Mucosa of stomach (tissue), 1 donor: ENCODE measurements around the gene NF2.

Experiments
- H3K27me3 ChIP-seq: one replicate; pipeline ENCODE4 v1.7.0; 2013; ENCODE audit warnings: mild to moderate bottlenecking, low read length; ENCODE audit not compliant: control insufficient read depth, insufficient read depth
- H3K36me3 ChIP-seq: one replicate; pipeline ENCODE4 v1.7.0; 2013; ENCODE audit warnings: low read length; ENCODE audit not compliant: control insufficient read depth, insufficient read depth
- H3K4me1 ChIP-seq: one replicate; pipeline ENCODE4 v1.7.0; 2013; ENCODE audit warnings: mild to moderate bottlenecking, low read length; ENCODE audit not compliant: control insufficient read depth, insufficient read depth
- H3K4me3 ChIP-seq: one replicate; pipeline ENCODE4 v1.7.0; 2013; ENCODE audit warnings: low read length
- H3K9ac ChIP-seq: one replicate; pipeline ENCODE4 v1.7.0; 2013; ENCODE audit warnings: mild to moderate bottlenecking, low read length, moderate library complexity
- H3K9me3 ChIP-seq: one replicate; pipeline ENCODE4 v1.7.0; 2013; ENCODE audit warnings: mild to moderate bottlenecking, low read length, moderate library complexity; ENCODE audit not compliant: control insufficient read depth
- donor health status: Pancreatic carcinoma.

Gene NF2

DNA sequence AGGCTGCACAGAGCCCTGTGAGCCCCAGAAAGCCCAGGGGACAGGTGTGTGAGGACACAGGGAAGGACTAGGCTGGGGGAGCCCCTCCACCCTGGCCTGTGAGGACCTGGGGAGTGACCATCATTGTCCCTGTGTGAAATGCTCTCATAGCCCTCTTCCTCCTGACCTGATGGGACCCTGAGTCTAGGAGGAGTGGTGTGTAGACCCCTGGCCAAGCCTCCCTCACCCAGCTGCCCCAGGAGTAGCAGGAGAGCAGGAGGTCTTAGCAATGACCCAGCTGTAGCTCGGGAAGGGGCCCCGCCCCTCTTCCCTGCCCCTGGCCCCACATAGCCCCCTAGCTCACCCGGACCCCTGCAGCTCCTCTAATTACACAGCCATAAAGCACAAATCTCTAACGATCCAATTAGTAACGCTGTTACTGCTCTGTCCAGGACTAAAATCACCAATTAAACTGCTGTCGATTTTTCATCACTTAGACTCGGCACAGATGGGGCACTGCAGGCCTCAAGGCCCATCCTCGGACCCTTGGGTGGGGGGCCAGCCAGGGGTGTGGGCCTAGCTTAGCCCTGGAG, 109.8 kb downstream of the NF2 start:
- H3K9ac ChIP-seq: no peak overlapping the region
- peaks cover 36% of the 10 kb centered on the region for H3K27me3 ChIP-seq
- H3K36me3 ChIP-seq: no peaks in the 10 kb centered on the region
- H3K4me1 ChIP-seq: no peaks in the 10 kb centered on the region
- H3K9me3 ChIP-seq: no peaks in the 10 kb centered on the region
- no peak overlapping the region for H3K4me3 ChIP-seq

DNA sequence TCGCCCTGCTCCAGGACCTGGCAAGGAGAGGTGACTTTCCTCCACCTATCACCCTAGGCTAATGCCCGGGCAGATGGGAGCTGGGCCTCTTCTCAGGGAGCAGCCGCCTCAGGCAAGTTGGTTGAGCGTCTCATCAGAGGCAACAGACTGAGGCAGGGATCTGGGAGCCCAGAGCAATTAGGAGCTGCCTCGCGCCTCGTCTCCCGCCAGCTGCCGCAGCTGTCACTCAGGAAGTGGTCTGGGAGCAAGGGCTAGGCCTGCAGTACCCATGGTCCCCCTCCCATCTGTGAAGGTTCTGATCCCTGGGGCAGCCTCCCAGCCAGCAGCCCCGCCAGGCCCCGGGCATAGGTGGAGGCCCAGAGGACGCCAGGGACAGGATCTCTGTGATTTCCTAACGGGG, 111.8 kb downstream of the NF2 start:
- Histone ChIP-seq H3K9ac (no peak overlapping the region), H3K4me1 (no peaks in the 10 kb centered on the region), H3K4me3 (no peak overlapping the region), H3K36me3 (no peaks in the 10 kb centered on the region), H3K9me3 (no peaks in the 10 kb centered on the region), H3K27me3 (peaks cover 50% of the 10 kb centered on the region)

DNA sequence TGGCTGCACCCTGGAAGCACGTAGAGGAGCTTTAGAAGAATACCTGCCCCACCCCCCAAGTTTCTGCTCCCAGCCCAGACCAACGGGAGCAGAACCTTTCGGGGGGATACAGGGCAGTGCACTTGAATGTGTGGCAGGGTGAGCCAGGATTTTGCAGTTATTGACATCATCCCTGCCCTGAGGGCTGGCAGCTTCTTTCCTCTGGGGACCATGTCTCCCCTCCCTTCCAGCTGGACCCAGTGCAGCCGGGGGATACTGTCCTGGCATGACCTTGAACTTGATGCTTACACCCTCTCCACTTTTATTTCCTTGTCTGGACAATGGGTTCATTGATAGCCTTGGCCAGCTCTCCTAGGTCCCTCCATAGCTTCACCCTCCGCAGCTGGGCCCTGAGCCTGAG, 112.3 kb downstream of the NF2 start:
- H3K36me3 ChIP-seq: no peaks in the 10 kb centered on the region
- no peak overlapping the region for H3K4me3 ChIP-seq
- no peaks in the 10 kb centered on the region for H3K9me3 ChIP-seq
- H3K4me1 ChIP-seq: no peaks in the 10 kb centered on the region
- H3K9ac ChIP-seq: no peak overlapping the region
- peaks cover 48% of the 10 kb centered on the region for H3K27me3 ChIP-seq

DNA sequence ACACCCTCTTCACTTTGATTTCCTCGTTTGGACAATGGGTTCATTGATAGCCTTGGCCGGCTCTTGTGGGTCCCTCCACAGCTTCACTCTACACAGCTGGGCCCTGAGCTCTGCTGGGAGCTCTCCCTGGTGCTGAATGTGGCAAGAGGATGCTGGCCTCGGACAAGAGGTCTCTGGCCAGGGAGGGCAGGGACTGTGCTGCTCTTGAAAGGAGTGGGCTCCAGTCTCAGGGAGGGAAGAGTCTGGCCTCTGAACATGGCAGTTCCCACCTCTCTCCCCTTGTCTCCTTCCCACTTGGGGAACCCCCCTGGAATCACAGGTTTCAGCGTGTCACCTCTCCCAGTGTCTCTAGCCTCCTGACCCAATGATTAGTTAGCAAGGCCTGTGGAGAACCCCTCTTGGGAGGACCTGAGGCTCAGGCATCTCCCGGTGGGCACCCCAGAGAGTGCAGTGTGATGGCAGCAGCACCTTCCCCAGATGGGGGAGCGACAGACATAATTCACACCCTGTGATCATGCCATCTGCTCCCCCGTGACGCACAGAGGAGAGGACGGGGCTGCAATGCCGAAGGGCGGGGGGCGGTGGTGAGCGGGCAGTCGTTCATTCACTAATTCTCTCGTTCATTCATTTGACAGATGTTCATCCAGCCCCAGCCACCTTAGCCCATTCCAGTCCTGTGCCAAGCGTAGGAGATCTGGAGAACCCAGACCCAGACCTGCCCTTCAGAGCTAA, 113.5 kb downstream of the NF2 start:
- Histone ChIP-seq H3K36me3 (no peaks in the 10 kb centered on the region), H3K9ac (no peak overlapping the region), H3K27me3 (peaks cover 61% of the 10 kb centered on the region), H3K4me1 (no peaks in the 10 kb centered on the region), H3K9me3 (no peaks in the 10 kb centered on the region), H3K4me3 (no peak overlapping the region)

DNA sequence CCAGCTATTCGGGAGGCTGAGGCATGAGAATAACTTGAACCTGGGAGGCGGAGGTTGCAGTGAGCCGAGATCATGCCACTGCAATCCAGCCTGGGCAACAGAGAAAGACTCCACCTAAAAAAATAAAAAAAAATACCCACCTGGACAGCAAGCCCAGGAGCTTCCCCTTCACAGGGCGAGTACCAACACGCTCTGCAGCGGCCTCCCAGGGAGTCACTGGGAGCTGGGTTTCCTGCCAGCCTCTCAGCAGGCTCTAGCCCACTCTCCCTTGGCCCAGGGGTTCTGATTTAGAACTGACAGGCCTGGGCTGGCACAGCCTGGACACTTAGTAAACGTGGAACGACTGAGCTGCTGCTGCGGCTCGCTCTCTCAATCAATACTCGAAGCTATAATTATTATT, 114.4 kb downstream of the NF2 start:
- Histone ChIP-seq H3K27me3 (peaks cover 67% of the 10 kb centered on the region), H3K9ac (no peak overlapping the region), H3K4me3 (no peak overlapping the region), H3K4me1 (no peaks in the 10 kb centered on the region), H3K36me3 (no peaks in the 10 kb centered on the region), H3K9me3 (no peaks in the 10 kb centered on the region)

DNA sequence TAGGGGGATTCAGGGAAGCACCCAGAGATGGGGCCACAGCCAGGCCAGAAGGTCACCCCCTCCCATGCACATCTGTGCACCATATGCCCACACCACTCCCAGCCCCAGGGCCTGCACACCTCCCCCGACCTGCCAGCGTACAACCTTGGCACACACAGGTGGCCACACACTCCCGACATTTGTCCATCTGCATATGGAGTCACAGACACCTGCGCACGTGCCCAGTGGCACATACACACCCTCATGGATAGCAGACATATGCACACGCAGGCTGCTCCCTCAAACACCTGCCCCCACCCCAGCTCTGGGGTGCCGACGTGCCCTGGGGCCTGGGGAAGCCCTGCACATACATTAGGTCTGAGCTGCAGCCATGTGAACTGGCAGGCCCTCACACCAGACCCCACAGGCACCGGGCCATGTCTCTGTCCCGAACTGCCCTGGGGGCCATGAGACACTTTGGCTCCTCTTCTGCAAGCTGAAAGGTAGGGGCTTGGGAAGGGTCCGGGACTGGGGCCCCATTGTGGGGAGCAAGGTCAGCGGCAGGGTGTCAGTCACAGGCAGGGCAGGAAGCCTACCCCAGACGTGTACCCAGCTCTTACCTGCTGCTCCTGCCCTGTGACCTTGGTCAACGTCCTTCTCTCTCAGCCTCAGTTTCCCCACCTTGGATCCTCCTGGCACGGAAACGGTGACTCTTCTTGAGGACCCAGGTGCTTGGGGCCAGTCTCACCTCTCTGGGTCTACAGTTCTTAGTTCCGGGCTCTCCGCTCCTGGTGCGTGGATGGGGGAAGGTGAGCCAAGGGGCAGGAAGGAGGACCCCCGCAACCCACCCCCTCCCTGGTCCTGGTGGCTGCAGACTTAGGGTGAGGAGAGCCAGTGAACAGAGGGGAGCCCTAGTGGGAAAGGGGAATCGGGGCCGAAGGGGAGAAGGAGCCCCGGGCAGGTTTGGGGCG, 115.8 kb downstream of the NF2 start:
- peaks cover 61% of the 10 kb centered on the region for H3K27me3 ChIP-seq
- no peak overlapping the region for H3K4me3 ChIP-seq
- H3K4me1 ChIP-seq: no peaks in the 10 kb centered on the region
- H3K9ac ChIP-seq: no peak overlapping the region
- H3K9me3 ChIP-seq: no peaks in the 10 kb centered on the region
- no peaks in the 10 kb centered on the region for H3K36me3 ChIP-seq

DNA sequence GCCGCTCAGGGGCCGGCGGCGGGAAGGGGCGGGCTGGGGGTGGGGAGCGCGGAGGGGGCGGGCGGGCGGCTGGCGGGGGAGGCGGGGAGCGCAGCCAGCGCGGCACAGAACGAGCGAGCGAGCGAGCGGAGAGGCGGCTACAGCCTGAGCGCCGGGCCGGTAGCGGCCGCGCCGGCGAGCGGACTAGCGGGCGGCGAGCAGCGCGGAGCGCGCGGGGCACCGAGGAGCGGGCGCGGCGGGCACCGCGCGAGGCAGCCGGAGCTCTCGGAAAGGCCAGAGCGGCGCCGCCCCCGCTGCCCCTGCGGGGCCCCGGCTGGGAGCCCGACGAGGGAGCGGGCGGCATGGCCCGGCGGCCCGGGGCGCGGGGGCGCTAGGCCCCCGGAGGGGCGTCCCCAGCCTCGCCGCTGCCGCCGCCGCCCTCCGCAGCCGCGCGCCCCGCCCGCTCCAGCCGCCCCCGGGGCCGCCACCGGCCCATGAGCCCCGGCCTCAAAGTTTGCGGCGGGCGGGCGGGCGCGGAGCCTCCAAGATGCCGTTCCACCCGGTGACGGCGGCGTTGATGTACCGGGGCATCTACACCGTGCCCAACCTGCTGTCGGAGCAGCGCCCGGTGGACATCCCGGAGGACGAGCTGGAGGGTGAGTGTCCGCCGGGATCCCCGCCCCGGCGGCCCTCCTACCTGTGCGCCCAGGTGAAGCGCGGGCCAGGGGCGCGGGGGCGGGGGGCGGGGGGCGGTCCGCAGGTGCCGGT, 116.6 kb downstream of the NF2 start, which contains the start of gene CABP7:
CABP7 (plus strand) TSS at position 105 of the 747 bp plus-strand sequence; CDS start at position 527, 422 bp downstream.
- Histone ChIP-seq H3K9me3 (no peaks in the 10 kb centered on the region), H3K4me3 (no peak within 1 kb of the TSS), H3K27me3 (peaks cover 52% of the 10 kb centered on the region), H3K4me1 (no peaks in the 10 kb centered on the region), H3K9ac (no peak within 1 kb of the TSS), H3K36me3 (no peaks in the 10 kb centered on the region)

DNA sequence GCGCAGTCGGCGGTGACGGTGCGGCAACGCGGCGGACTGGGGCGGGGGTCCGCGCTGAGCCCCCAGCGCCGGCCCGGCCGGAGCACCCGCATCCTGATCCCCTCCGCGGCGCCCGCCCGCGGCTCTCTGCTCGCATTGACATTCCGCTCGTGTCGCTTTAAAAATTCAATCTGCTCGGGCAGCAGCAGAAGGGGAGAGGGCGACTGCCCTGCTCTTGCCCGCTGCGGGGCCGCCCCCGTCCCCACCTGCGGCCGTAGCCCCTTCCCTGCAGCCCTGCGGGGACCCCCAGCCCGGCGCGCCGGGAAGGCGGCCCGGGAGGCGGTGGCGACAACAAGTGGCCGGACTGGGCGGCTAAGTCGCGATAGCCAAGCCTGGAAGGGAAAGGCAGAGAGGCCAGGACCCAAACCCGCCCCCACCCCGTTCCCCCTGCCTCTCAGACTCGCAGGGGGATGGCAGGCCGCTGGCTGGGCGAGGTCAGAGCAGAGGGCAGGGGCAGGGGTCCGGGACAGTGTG, 117.4 kb downstream of the NF2 start:
- peaks cover 52% of the 10 kb centered on the region for H3K27me3 ChIP-seq

DNA sequence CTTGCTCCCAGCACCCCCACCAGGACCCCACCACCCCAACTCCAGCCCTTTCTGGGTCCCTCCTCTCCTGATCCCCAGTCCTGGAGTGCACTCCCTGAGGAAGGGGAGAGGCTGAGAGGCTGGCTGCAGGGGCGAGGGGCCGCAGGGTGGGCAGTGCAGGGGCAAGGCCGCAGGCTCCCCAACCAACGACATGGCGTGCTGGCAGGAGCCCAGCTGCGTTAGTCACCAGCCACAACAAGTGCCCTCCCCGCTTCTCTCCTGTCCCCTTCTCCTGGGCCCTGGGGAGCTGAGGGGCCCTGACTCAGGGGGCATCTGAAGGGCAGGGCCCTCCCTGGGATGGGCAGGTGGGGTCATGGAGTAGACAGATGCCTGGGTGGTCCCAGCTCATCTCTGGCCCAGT, 118.7 kb downstream of the NF2 start:
- no peaks in the 10 kb centered on the region for H3K36me3 ChIP-seq
- H3K4me3 ChIP-seq: no peak overlapping the region
- no peak overlapping the region for H3K9ac ChIP-seq
- no peaks in the 10 kb centered on the region for H3K4me1 ChIP-seq
- H3K9me3 ChIP-seq: no peaks in the 10 kb centered on the region
- peaks cover 57% of the 10 kb centered on the region for H3K27me3 ChIP-seq

More for the DNA sequence above, 117.4 kb downstream of the NF2 start:
- no peak overlapping the region for H3K9ac ChIP-seq
- H3K4me1 ChIP-seq: no peaks in the 10 kb centered on the region
- no peaks in the 10 kb centered on the region for H3K36me3 ChIP-seq
- no peak overlapping the region for H3K4me3 ChIP-seq
- no peaks in the 10 kb centered on the region for H3K9me3 ChIP-seq

DNA sequence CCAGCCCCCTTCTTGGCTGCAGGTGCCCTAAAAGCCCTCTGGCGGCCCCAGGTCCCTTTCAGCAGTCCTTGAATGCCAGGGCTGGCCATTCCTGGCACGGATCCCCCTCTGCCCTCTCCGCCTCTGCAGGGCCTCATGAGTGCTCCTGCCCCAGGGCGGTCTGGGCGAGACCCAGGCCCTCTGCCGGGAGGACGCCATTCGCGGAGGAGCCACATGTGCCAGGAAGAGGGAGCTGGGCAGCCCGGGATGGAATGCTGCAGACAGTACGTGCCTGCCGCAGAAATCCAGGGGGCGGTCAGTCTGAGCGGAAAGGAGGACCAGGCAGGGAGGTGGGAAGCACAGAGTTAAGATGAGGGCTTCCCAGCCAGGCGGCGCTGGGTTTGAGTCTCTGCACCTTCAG, 119.2 kb downstream of the NF2 start:
- Histone ChIP-seq H3K4me3 (no peak overlapping the region), H3K9me3 (no peaks in the 10 kb centered on the region), H3K27me3 (peaks cover 57% of the 10 kb centered on the region), H3K36me3 (no peaks in the 10 kb centered on the region), H3K9ac (no peak overlapping the region), H3K4me1 (no peaks in the 10 kb centered on the region)

DNA sequence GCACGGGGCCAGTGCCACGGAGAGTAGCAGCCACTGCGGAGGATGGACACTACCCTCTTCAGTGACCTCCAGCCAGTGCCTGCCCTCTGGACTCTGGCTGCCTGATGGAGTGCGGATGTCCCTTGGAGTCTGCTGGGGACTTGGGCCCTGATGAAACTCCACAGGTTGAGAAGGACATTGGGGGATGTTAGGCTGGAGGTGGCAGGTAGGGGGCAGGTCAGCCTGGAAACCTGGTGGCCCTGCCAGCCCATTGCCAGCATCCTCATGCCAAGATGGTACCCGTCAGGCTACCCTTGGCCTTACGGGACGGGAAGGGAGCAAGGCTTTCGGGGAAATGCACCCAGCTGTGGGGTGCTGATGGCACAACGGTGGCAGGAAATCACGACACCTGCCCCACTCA, 120.3 kb downstream of the NF2 start:
- peaks cover 47% of the 10 kb centered on the region for H3K27me3 ChIP-seq
- no peak overlapping the region for H3K4me3 ChIP-seq
- H3K9ac ChIP-seq: no peak overlapping the region

More for the DNA sequence above, 120.3 kb downstream of the NF2 start:
- no peaks in the 10 kb centered on the region for H3K36me3 ChIP-seq
- no peaks in the 10 kb centered on the region for H3K9me3 ChIP-seq
- H3K4me1 ChIP-seq: no peaks in the 10 kb centered on the region
